Left kidney (tissue), 2 donors: ENCODE results near the gene HAUS8. TPM values are rescaled to one million over a fixed set of nuclear protein-coding genes. Genes with fewer than 3 reads are reported as not detected.

Experiments
- DNase-seq: peaks from one replicate; pipeline ENCODE4 v3.0.0-alpha.2; 2013
- polyA plus RNA-seq: library from polyadenylated mRNA; unstranded; fragments of 120-200 nt; gene quantifications from one replicate; pipeline ENCODE4 v1.2.1, GENCODE V29; 2013; ENCODE audit not compliant: insufficient read length

HAUS8 gene
- polyA plus RNA-seq, 1 donor = 18.3 TPM

DNA sequence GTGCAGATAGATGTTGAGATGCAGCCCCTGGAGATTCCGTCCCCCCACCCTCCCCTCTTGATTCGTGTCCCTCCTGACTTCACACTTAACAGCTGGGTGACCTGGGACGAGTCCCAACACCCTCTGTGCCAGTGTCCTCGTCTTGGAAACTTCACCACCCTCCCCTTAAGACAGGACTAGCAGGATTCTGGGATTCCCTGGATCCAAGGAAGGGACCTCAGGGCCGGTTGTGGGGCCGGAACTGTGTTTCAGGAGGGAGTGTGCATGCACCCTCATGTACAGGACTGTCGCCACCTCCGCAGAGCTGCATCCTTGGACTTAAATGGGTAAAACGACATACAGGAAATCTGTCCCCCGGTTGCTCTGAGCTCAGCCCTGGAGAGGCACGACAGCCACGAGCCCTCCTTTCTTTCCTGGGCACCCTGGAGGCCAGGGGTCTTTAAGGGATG lies 1.3 kb upstream of the HAUS8 start:
- DNase-seq = no peak

- no peak for DNase-seq
Measured at GRCh38 chr19:17075864-17076542, 751 bp upstream of the HAUS8 start.

- DNase-seq = no peak
Measured at GRCh38 chr19:17074634-17075034, 618 bp downstream of the HAUS8 start.

DNA sequence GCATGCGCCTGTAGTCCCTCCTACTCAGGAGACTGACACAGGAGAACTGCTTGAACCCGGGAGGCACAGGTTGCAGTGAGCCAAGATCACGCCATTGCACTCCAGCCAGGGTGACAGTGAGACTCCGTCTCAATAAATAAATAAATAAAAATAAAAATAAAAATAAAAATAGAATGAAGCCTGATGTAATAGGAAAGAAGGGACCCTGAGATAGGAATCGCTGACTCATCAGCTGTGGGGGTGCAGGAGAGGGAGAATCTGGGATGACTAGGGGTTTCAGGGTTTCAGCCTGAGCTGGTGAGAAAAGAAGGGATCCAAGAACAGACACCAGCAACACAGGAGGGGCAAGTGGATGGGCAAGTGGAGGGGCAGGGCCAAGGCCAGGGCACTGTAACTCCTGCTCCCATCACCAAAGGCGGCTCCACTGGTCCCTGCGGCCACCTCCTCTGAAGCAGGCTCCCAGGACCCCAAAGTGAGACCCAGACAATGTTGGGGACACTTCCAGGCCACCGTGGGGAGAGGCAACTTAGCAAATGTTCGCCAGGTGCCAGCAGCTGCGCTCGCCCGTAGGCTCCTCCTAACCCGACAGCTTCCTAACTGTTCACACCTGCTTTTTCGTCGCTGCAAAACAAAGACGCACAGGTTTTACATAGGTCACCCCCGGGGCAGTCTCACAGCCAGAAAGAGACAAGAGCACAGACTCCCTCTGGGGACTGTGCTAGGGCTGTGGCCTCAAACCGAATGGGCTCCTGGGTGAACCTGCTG lies 1.2 kb downstream of the HAUS8 start:
- DNase-seq = no peak

GRCh38 chr19:17070912-17071311 lies 4.3 kb downstream of the HAUS8 start:
- DNase-seq = no peak

DNA sequence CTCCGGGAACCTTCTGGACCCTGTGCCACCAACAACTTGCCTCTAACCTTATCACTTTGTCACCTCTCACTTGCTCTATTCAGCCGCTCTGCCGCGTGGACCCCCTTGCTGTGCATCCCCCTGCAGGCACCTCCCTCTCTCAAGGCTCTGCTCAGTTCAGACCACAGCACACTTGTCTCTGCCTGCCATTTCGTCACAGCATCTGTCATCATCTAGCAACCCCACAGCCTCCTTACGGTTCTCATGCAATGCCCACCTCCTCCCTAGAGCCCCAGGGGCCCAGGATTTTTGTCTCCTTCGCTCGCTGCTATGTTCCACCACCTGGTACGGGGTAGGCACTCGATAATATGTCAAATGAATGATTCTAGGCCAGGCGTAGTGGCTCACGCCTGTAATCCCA lies 4.8 kb downstream of the HAUS8 start:
- DNase-seq = no peak

DNA sequence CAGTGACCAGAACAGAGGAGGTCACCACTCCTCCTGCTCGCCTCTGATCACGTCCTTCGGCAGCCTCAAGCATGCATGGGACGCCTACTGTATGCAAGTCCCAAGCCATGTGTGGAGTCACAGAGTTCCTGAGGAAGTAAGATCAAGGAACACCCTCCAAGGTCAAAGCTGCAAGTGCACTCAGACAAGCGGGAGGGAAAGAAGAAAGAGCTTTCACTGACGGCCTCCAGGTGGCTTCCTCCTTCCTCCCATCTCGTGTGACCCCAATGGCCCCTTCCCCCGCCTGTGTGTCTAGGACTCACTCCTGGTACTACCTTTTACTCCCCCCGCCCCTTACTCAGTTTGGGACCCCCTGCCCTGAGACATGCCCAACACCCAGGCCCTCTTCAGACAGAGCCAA lies 6.1 kb downstream of the HAUS8 start:
- DNase-seq = no peak

GRCh38 chr19:17063428-17063827 lies 11.8 kb downstream of the HAUS8 start:
- DNase-seq = no peak

DNA sequence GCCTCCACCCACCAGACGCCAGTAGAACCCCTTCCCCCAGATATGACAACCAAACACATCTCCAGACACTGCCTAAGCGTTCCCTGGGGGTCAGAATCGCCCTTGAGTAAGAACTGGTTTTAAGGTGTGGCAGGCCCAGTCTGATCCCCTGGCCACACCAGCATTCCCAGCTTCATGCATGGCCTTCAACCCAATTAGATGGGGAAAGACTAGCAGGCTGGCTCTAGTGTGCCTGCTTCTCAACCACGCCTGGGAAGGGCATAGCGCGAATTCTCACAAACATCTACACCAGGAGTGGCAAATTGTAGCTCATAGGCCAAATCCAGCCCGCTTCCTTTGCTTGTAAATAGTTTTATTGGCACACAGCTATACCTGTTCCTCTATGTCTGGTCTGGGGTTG lies 13.6 kb downstream of the HAUS8 start:
- no peak for DNase-seq

- no peak for DNase-seq
Measured at GRCh38 chr19:17061205-17061604, 14.0 kb downstream of the HAUS8 start.

DNA sequence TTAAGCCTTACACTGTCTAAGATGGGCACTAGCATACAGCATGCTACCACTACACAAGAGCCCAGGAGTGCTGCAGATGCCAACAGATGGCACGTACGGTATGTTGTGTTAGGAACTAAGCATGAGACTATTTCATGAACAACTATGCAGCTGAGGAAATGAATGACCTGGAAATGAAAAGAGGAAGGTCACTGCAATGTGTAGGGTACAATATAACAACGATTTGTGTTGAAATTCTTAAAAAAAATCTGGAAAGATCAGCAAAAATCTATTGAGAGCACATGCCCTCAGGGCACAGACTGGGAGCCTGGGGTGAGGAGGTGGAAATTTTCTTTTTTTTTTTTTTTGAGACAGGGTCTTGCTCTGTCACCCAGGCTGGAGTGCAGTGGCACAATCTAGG lies 14.4 kb downstream of the HAUS8 start:
- no peak for DNase-seq

DNA sequence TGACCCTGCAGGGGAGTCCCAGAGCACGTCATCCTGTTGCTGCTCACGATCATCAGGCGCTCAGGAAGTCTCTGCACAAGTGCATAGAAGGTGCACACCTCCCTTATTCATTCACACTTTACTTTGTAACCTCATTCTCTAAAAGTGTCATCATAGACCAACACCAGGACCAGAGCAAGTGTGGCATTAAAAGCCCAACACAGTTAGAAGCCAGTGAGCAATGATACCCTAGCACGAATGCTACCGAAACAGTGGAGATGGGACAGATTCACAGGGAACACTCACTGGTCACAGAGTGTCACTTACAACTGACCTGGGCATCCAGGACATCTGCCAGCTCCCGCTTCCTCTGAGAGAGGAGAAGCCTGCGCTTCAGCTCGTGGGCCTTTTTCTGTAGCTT lies 17.0 kb downstream of the HAUS8 start:
- no peak for DNase-seq

DNA sequence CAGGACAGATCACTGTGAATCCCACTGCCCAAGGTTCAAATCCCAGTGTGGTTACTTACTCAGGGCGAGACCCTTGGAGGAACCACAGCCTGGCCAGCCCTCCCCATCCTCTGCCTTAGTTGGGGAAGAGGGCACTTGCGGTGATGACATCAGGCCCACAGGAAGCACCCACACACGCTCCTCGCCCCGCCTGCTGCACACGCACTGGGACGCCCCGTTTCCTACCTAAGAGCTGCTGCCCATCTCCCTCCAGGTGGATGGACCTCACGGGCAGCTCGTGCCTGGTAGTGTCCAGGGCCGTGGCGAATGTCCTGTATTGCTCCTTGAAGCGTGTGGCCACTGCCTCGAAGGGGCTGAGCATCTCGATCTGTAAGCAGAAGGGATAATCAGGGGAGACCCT lies 19.6 kb downstream of the HAUS8 start:
- DNase-seq = no peak

DNA sequence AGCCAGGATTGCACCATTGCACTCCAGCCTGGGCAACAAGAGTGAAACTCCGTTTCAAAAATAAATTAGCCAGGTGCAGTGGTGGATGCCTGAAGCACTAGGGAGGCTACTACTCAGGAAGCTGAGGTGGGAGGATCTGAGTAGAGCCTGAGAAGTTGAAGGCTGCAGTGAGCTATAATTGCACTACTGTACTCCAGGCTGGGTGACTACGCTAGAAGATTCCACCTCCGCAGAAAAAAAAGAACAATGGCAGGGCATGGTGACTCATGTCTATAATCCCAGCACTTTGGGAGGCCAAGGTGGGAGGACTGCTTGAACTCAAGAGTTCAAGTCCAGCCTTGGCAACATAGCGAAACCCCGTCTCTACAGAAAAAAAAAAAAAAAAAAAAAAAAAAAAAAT lies 20.5 kb downstream of the HAUS8 start:
- no peak for DNase-seq

- peak; percentile 54 for DNase-seq
Measured at GRCh38 chr19:17052439-17052838, 22.8 kb downstream of the HAUS8 start.

DNA sequence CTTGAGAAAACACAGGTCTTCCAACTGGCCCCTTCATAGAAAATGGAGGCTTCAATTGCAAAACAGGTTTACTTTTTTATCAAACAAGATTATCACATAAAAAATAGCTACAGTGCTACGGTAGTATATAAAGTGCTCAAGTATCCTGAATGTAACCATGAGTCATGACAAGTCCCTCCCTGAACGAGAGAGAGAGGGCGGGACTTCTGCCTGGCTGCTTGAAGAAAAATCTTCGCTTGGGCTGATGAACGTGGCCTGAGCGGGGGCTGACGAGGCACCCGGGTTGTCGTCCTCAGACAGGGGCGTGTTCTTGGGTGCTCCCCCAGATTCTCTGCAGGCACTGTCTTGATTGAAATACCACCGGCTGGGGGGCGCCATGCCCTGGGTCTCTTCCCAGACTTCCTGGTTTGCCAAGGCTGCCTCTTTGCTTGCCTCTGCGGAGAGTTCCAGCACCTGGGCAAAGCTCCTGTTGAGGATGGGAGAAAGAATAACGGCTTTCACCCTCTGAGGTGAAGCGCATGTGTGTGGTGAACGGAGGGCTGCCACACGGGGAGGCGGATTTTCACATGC lies 25.5 kb downstream of the HAUS8 start:
- DNase-seq = no peak

GRCh38 chr19:17048885-17049453 lies 26.3 kb downstream of the HAUS8 start:
- no peak for DNase-seq

- no peak for DNase-seq
Measured at GRCh38 chr19:17045907-17046502, 29.2 kb downstream of the HAUS8 start.

GRCh38 chr19:17043744-17044143 lies 31.5 kb downstream of the HAUS8 start:
- no peak for DNase-seq

DNA sequence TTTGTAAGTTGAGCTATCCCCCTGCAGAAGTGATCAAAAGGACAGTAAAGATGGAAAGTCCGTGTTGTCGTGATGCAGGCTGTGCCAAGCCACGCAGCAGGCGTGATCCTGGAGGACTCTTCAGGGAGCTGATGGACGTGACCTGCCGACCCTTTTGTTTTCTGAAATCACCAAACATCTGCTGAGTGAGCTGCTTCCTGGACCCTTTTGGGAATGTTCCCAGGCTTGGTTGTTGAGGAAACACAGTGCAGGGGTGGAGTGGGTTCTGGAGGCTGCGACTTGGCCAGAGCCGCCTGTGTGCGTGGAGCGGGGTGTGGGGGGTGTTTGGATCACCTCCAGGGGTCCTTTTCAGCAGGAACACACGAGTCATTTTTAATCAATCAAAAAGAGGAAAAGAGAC lies 33.3 kb downstream of the HAUS8 start:
- DNase-seq = no peak

DNA sequence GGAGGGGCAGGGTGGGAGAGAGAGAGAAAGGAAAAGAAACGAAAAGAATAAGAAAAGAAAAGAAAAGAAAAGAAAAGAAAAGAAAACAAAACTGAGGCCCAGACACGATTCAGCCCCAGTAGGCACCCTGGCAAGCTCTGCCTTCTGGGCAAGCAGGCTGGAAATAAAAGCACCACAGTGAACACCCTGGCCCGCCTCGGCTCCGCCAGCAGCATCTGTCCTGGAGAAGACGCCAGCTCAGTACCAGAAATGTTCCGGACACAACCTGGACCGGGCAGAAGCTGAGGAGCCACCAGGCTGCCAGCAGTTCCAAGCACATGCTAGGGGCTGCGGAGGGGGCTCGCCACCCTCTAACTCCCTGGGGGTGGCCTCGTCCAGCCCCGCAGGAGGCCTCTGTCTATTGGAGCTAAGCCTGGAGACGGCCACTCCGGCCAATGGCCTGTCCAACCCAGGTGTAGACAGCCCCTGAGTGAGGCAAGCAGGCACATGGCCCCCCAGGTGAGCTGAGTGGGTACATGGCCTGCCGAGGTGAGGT lies 37.2 kb downstream of the HAUS8 start:
- DNase-seq = no peak

GRCh38 chr19:17037184-17037583 lies 38.1 kb downstream of the HAUS8 start:
- DNase-seq = no peak

GRCh38 chr19:17036640-17037039 lies 38.6 kb downstream of the HAUS8 start:
- DNase-seq = no peak
